Measurements from ENCODE around the gene CCSER1.

DNA sequence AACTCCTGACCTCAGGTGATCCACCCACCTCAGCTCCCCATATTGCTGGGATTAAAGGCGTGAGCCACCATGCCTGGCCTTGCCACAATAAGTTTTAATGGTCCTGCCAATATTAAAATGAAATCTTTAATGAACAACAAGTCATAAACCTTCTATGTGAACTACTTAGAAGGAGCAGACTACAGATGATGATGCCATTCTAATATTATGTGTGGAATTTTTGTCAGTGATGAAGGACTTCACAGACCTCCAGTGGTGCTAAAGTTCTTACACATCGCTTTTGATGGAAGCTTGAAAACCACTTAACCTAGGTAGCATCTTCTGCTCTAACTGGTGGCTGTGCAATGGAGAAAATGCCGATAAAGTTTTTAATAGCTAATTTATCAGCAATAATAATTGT is 331.4 kb downstream of the CCSER1 start:
- TF ChIP-seq, protein P1, sequence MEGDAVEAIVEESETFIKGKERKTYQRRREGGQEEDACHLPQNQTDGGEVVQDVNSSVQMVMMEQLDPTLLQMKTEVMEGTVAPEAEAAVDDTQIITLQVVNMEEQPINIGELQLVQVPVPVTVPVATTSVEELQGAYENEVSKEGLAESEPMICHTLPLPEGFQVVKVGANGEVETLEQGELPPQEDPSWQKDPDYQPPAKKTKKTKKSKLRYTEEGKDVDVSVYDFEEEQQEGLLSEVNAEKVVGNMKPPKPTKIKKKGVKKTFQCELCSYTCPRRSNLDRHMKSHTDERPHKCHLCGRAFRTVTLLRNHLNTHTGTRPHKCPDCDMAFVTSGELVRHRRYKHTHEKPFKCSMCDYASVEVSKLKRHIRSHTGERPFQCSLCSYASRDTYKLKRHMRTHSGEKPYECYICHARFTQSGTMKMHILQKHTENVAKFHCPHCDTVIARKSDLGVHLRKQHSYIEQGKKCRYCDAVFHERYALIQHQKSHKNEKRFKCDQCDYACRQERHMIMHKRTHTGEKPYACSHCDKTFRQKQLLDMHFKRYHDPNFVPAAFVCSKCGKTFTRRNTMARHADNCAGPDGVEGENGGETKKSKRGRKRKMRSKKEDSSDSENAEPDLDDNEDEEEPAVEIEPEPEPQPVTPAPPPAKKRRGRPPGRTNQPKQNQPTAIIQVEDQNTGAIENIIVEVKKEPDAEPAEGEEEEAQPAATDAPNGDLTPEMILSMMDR (IDR thresholded peaks at IDR 0.05; ENCODE audit: insufficient read depth, low read length, poor library complexity, severe bottlenecking) = no peak
- no peak for TF ChIP-seq EZH2phosphoT487 (conservative IDR thresholded peaks at IDR 0.05; ENCODE audit: low read length)

Data from SU-DHL-6 (cell line).